Measurements from ENCODE around the gene CCDC195.

DNA sequence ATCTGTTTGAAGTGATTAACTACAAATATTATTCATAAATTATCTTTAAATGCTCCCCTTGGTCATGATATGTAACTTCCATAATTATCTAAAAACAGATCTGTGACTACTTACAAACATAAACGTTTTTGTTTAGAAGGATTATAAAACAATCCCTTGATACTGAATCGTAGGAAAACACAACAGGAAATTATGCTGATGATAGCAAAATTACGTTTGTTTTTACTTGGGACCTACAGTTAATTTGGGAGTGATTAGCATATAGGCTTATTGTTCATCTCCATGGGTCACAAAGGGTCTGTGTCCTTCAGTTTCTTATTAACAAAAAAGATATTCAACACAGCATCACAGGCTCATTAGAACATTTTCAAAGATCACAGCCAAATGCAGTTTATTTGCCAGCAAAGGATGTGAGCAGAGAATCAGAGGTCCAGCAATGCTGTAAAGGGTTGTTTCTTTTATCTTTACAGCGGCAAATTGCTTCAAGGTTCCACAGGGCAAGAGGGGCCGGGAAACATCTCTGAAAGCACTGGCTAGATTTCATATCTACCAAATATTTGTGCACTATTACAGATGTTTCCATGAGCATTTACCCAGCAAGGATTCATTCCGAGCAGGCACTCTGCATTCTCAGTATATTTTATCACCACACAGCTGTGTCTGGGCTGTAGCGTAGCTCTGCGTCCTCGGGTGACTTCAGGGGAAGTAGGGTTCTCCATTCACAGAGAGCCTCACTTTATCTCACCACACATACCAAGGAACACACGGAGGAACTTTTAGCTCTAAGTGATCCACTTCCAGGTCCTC is 4.1 kb downstream of the CCDC195 start:
- TF ChIP-seq, protein P1, sequence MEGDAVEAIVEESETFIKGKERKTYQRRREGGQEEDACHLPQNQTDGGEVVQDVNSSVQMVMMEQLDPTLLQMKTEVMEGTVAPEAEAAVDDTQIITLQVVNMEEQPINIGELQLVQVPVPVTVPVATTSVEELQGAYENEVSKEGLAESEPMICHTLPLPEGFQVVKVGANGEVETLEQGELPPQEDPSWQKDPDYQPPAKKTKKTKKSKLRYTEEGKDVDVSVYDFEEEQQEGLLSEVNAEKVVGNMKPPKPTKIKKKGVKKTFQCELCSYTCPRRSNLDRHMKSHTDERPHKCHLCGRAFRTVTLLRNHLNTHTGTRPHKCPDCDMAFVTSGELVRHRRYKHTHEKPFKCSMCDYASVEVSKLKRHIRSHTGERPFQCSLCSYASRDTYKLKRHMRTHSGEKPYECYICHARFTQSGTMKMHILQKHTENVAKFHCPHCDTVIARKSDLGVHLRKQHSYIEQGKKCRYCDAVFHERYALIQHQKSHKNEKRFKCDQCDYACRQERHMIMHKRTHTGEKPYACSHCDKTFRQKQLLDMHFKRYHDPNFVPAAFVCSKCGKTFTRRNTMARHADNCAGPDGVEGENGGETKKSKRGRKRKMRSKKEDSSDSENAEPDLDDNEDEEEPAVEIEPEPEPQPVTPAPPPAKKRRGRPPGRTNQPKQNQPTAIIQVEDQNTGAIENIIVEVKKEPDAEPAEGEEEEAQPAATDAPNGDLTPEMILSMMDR (IDR thresholded peaks at IDR 0.05; ENCODE audit: low read depth, low read length) = no peak
- TF ChIP-seq EZH2phosphoT487 (IDR thresholded peaks at IDR 0.05; ENCODE audit: low read depth) = no peak
